GM12891 (cell line): ENCODE results near the gene RIC8A.

Source experiments
- PAX5 ChIP-seq: IDR thresholded peaks from 2 replicates; pipeline ENCODE4 v1.6.1; 2011; ENCODE audit warnings: low read length, moderate library complexity, mild to moderate bottlenecking; ENCODE audit not compliant: insufficient read depth, severe bottlenecking
- POLR2A ChIP-seq: IDR thresholded peaks from 2 replicates; pipeline ENCODE4 v1.6.1; 2011; ENCODE audit warnings: low read depth, low read length, control low read depth
- POLR2AphosphoS5 ChIP-seq: IDR thresholded peaks from 2 replicates; pipeline ENCODE4 v1.6.1; 2011; ENCODE audit warnings: low read depth, low read length, control low read depth
- POU2F2 ChIP-seq: IDR thresholded peaks from 2 replicates; pipeline ENCODE4 v1.6.1; 2011; ENCODE audit warnings: low read depth, mild to moderate bottlenecking, control low read depth, low read length, moderate library complexity
- SPI1 ChIP-seq: IDR thresholded peaks from 2 replicates; pipeline ENCODE4 v1.6.1; 2011; ENCODE audit warnings: low read depth, low read length, control low read depth
- TAF1 ChIP-seq: IDR thresholded peaks from 2 replicates; pipeline ENCODE4 v1.6.1; 2011; ENCODE audit warnings: low read depth, low read length, control low read depth

GRCh38 chr11:256952-257737 is 49.6 kb downstream of the RIC8A start:
- TF ChIP-seq POLR2A (no peak), POLR2AphosphoS5 (no peak), TAF1 (no peak), PAX5 (no peak), SPI1 (peak; percentile 98), POU2F2 (no peak)
